Measurements from ENCODE around the gene MICOS13.
A peak's percentile ranks its signal among the peaks of the same experiment; 100 is the strongest.
"Not testable (repeated sequence)": the region's sequence is repeated elsewhere in the genome, so short reads cannot be mapped to it uniquely, and the experiment has no call there.

MICOS13 gene

DNA sequence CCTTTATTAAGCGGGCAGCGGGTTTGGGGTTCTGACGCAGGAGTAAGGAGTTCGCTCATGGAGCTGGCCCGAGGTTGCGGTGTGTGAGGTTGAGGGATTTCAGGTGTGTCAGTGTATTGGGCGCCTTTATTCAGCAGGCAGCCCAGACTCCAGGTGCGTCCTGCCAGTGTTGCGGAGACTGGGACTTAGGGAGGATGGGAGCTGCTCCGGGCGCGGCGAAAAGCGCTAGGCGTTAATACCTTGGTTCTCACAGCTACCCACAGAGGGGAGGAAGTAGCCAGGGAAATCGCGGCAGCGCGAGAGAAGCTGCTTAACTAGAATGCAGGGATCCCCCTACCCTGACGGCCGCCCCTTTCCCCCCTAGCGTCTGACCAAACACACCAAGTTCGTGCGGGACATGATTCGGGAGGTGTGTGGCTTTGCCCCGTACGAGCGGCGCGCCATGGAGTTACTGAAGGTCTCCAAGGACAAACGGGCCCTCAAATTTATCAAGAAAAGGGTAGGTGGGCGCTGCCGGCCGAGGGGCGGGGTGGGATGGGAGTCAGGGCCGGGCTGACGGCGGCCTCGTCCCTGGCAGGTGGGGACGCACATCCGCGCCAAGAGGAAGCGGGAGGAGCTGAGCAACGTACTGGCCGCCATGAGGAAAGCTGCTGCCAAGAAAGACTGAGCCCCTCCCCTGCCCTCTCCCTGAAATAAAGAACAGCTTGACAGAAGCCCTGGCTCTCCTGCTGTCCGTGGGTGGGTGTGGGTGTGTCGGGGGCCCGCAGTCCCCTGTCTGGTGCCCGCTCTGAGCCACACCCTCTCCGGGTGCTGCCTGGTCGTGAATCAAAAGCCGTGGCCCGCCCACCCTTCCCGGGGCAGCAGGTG is 10.9 kb upstream of the MICOS13 start:
- Histone ChIP-seq H3K4me3 (peak overlapping the region; percentile 98), H3K27ac (peak overlapping the region; percentile 87 to 97)
- DNase-seq (ENCODE audit: low spot score), result no peak
- TF ChIP-seq CTCF (IDR thresholded peaks at IDR 0.05), result no peak

GRCh38 chr19:5690125-5690954 is 10.0 kb upstream of the MICOS13 start, which contains the start of gene RPL36:
Gene RPL36, plus strand, starts transcription at chr19:5690295. Its CDS starts 213 bp downstream, at chr19:5690508.
- peak; percentile 98 for TF ChIP-seq CTCF (IDR thresholded peaks at IDR 0.05)
- peak within 1 kb of the TSS; percentile 98 for H3K4me3 ChIP-seq
- peak; percentile 98 for DNase-seq (ENCODE audit: low spot score)
- peak within 1 kb of the TSS; percentile 87 to 97 for H3K27ac ChIP-seq

DNA sequence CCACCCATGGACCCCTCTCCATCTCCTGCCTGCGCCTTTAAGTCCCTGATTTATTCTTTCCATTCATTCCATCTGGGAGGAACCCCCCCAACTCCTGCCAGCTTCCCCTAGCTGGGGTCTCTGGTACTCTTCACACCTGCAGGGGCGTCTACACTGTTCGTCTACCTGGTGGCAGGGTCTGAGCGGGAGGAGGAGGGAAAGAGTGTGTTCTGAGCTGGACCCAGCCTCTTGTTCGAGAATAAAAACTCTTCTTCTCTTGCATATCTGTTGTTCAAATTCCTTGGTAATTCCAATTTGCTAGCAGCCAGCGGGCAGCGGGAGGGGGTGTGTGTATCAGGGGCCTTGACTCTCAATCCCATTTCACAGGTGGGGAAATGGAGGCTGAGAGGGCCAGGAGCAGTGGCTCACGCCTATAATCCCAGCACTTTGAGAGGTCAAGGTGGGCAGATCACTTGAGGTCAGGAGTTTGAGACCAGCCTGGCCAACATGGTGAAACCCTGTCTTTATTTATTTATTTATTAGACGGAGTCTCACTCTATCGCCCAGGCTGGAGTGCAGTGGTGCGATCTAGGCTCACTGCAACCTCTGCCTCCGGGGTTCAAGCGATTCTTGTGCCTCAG is 8.1 kb upstream of the MICOS13 start:
- not testable (repeated sequence) for H3K27ac ChIP-seq, H3K4me3 ChIP-seq
- peak; percentile 72 for DNase-seq (ENCODE audit: low spot score)

DNA sequence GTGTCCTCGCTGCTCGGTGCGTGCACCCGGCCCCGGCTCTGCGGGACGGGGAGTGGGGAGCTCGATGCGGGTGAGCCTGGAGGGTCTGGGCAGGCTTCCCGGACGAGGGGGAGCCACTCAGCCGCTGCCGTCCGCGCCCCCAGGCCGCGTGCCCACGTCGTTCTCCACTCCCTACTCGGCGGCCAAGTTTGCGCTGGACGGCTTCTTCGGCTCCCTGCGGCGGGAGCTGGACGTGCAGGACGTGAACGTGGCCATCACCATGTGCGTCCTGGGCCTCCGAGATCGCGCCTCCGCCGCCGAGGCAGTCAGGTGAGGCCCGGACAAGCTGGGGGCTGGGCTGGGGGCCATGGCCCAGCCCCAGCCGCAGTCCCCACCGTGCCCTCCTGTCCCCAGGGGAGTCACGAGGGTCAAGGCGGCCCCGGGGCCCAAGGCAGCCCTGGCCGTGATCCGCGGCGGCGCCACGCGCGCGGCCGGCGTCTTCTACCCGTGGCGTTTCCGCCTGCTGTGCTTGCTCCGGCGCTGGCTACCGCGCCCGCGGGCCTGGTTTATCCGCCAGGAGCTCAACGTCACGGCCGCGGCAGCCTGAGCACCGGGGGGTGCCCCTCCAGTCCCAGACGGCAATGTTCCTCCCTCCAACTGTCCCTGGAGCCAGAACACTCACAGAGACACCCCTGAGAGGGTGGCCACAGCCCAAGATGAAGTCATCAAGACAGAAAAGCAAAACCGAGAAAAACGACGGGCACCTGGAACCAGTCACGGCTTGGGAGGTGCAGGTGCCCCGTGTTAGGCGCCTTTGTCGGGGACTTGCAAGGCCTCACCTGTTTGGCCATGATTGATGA is 7.3 kb upstream of the MICOS13 start:
- Histone ChIP-seq H3K27ac (peak overlapping the region; percentile 63 to 85), H3K4me3 (peak overlapping the region; percentile 70)
- peak; percentile 75 for DNase-seq (ENCODE audit: low spot score)
- TF ChIP-seq CTCF (IDR thresholded peaks at IDR 0.05), result no peak

GRCh38 chr19:5686647-5687359 is 6.5 kb upstream of the MICOS13 start:
- H3K4me3 ChIP-seq, result peak overlapping the region; percentile 70
- peak; percentile 83 for TF ChIP-seq CTCF (IDR thresholded peaks at IDR 0.05)
- H3K27ac ChIP-seq, result peak overlapping the region; percentile 63 to 85
- peak; percentile 96 for DNase-seq (ENCODE audit: low spot score)

DNA sequence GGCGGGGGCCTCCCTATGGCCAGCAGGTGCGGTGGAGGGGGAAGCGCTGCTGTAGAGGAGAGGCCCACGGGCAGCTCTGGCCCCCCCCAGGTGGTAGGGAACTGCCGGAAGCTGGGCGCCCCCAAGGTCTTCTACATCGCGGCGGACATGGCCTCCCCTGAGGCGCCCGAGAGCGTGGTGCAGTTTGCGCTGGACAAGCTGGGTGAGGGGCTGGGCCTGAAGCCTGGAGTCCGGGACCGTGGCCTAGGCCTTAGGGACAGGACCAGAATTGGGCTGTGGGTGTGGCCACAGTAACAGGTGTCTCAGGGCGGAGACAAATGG is 6.0 kb upstream of the MICOS13 start:
- TF ChIP-seq CTCF (IDR thresholded peaks at IDR 0.05), result no peak
- peak overlapping the region; percentile 70 for H3K4me3 ChIP-seq

More for the DNA sequence above, 6.0 kb upstream of the MICOS13 start:
- DNase-seq (ENCODE audit: low spot score), result peak; percentile 82
- H3K27ac ChIP-seq, result peak overlapping the region; percentile 63 to 85
